PFSK-1 (cell line): ENCODE results near the gene CATSPERZ.

Source experiments
- REST ChIP-seq, 2 experiments: IDR thresholded peaks; 2 replicates each; pipeline versions ENCODE4 v1.6.1 to v1.8.0; 2011 to 2012; ENCODE audit warnings: low read depth in 2 of 2, low read length in 2 of 2, control low read depth in 1 of 2, inconsistent platforms in 1 of 2, mild to moderate bottlenecking in 1 of 2, moderate library complexity in 1 of 2; ENCODE audit not compliant: insufficient read depth in 1 of 2
- TAF1 ChIP-seq: IDR thresholded peaks from 2 replicates; pipeline ENCODE4 v1.6.1; 2012; ENCODE audit warnings: low read length, control low read depth, borderline replicate concordance; ENCODE audit not compliant: insufficient read depth

- TF ChIP-seq REST (IDR thresholded peaks at IDR 0.05; ENCODE audit: insufficient read depth in 1 of 2, low read depth in 2 of 2, low read length in 2 of 2) (no peak), TAF1 (no peak)
These were observed 51.0 kb downstream of the CATSPERZ start for GRCh38 chr11:64351136-64351631.
